H9 (cell line): ENCODE measurements around the gene SMAD7. TPM values are rescaled to one million over a fixed set of nuclear protein-coding genes. Genes with fewer than 3 reads are reported as not detected.

Experiments
- DNase-seq: peaks from one replicate; pipeline ENCODE4 v3.0.0-alpha.2; 2017
- H2AFZ ChIP-seq: one replicate; pipeline ENCODE4 v1.6.1; 2013; ENCODE audit warnings: mild to moderate bottlenecking, low read length, control low read depth, moderate library complexity
- H2AK5ac ChIP-seq: 2 replicates; pipeline ENCODE4 v1.6.1; 2013; ENCODE audit warnings: low read length, control low read depth, mixed read lengths; ENCODE audit not compliant: insufficient read length
- H2BK120ac ChIP-seq: one replicate; pipeline ENCODE4 v1.6.1; 2013; ENCODE audit warnings: low read depth, mild to moderate bottlenecking, low read length, control low read depth, inconsistent platforms; ENCODE audit not compliant: poor library complexity, severe bottlenecking
- H2BK12ac ChIP-seq: 2 replicates; pipeline ENCODE4 v1.6.1; 2013; ENCODE audit warnings: low read length, control low read depth, mixed read lengths, low read depth; ENCODE audit not compliant: insufficient read length
- H2BK15ac ChIP-seq: 2 replicates; pipeline ENCODE4 v1.6.1; 2013; ENCODE audit warnings: low read depth, low read length, control low read depth
- H2BK20ac ChIP-seq: one replicate; pipeline ENCODE4 v1.6.1; 2013; ENCODE audit warnings: low read depth, mild to moderate bottlenecking, low read length, control low read depth, inconsistent platforms; ENCODE audit not compliant: poor library complexity, severe bottlenecking
- H2BK5ac ChIP-seq: 2 replicates; pipeline ENCODE4 v1.6.1; 2013; ENCODE audit warnings: low read length, control low read depth, mixed read lengths; ENCODE audit not compliant: insufficient read length
- H3K14ac ChIP-seq: 2 replicates; pipeline ENCODE4 v1.6.1; 2013; ENCODE audit warnings: low read length, control low read depth; ENCODE audit not compliant: insufficient read depth
- H3K18ac ChIP-seq: 2 replicates; pipeline ENCODE4 v1.6.1; 2013; ENCODE audit warnings: low read depth, mild to moderate bottlenecking, mixed read lengths, low read length, control low read depth; ENCODE audit not compliant: insufficient read length
- H3K23ac ChIP-seq: 2 replicates; pipeline ENCODE4 v1.6.1; 2013; ENCODE audit warnings: low read length, control low read depth, mixed read lengths, low read depth; ENCODE audit not compliant: insufficient read length
- H3K23me2 ChIP-seq: 2 replicates; pipeline ENCODE4 v1.6.1; 2013; ENCODE audit warnings: low read depth, mild to moderate bottlenecking, mixed read lengths, low read length, control low read depth; ENCODE audit not compliant: insufficient read length, poor library complexity, severe bottlenecking
- H3K27ac ChIP-seq: 2 replicates; pipeline ENCODE4 v1.5.1; 2013; ENCODE audit warnings: low read length, control low read depth, mixed read lengths, low read depth; ENCODE audit not compliant: insufficient read length
- H3K27me3 ChIP-seq: 2 replicates; pipeline ENCODE4 v1.6.1; 2013; ENCODE audit warnings: low read length, control low read depth, inconsistent platforms; ENCODE audit not compliant: insufficient read depth
- H3K4ac ChIP-seq: 2 replicates; pipeline ENCODE4 v1.6.1; 2013; ENCODE audit warnings: low read depth, mild to moderate bottlenecking, control low read depth, inconsistent platforms, low read length, moderate library complexity
- H3K4me1 ChIP-seq: 2 replicates; pipeline ENCODE4 v1.6.1; 2013; ENCODE audit warnings: low read length, control low read depth, inconsistent platforms; ENCODE audit not compliant: insufficient read depth
- H3K4me2 ChIP-seq: 2 replicates; pipeline ENCODE4 v1.6.1; 2013; ENCODE audit warnings: low read length, control low read depth, mixed read lengths; ENCODE audit not compliant: insufficient read length, insufficient read depth
- H3K56ac ChIP-seq: 2 replicates; pipeline ENCODE4 v1.6.1; 2013; ENCODE audit warnings: low read depth, mild to moderate bottlenecking, mixed read lengths, low read length, control low read depth; ENCODE audit not compliant: insufficient read length
- H3K79me1 ChIP-seq: 2 replicates; pipeline ENCODE4 v1.6.1; 2013; ENCODE audit warnings: low read depth, mild to moderate bottlenecking, moderate library complexity, low read length, control low read depth, inconsistent platforms; ENCODE audit not compliant: insufficient read depth, poor library complexity, severe bottlenecking
- H3K79me2 ChIP-seq: 2 replicates; pipeline ENCODE4 v1.6.1; 2013; ENCODE audit warnings: low read length, control low read depth, inconsistent platforms; ENCODE audit not compliant: insufficient read depth
- H3K9ac ChIP-seq: 2 replicates; pipeline ENCODE4 v1.6.1; 2013; ENCODE audit warnings: low read length, control low read depth, mixed read lengths; ENCODE audit not compliant: insufficient read length; ENCODE audit errors: extremely low read depth
- H3K9me3 ChIP-seq: one replicate; pipeline ENCODE4 v1.6.1; 2013; ENCODE audit warnings: low read depth, low read length, inconsistent platforms; ENCODE audit not compliant: control insufficient read depth
- H3T11ph ChIP-seq: one replicate; pipeline ENCODE4 v1.6.1; 2013; ENCODE audit warnings: mild to moderate bottlenecking, low read length, control low read depth, inconsistent platforms
- H4K20me1 ChIP-seq: one replicate; pipeline ENCODE4 v1.6.1; 2013; ENCODE audit not compliant: control insufficient read depth, insufficient read length, insufficient read depth
- H4K5ac ChIP-seq: 2 replicates; pipeline ENCODE4 v1.6.1; 2013; ENCODE audit warnings: low read depth, mild to moderate bottlenecking, mixed read lengths, low read length, control low read depth; ENCODE audit not compliant: insufficient read length
- H4K8ac ChIP-seq: replicated peaks from 2 replicates; pipeline ENCODE4 v1.6.1; 2013; ENCODE audit warnings: low read length, control low read depth, mixed read lengths, low read depth; ENCODE audit not compliant: insufficient read length
- H4K91ac ChIP-seq: 2 replicates; pipeline ENCODE4 v1.6.1; 2013; ENCODE audit warnings: low read depth, mild to moderate bottlenecking, moderate library complexity, mixed read lengths, low read length, control low read depth; ENCODE audit not compliant: insufficient read length
- H3K27ac Mint-ChIP-seq, 3 experiments: 2 replicates in 2 of 3; 3 replicates in 1 of 3; pipeline ENCODE4 v1.8.0; 2020 to 2021; ENCODE audit warnings: mixed read lengths in 3 of 3, mild to moderate bottlenecking in 1 of 3, moderate library complexity in 1 of 3
- H3K27me3 Mint-ChIP-seq: 2 replicates; pipeline ENCODE4 v1.8.0; 2021; ENCODE audit warnings: low read depth, mild to moderate bottlenecking, moderate library complexity, mixed read lengths
- H3K36me3 Mint-ChIP-seq, 3 experiments: 2 replicates in 2 of 3; 3 replicates in 1 of 3; pipeline ENCODE4 v1.8.0; 2020 to 2021; ENCODE audit warnings: low read depth in 3 of 3, mixed read lengths in 3 of 3; ENCODE audit not compliant: insufficient read depth in 1 of 3
- H3K4me1 Mint-ChIP-seq, 2 experiments: 2 replicates each; pipeline ENCODE4 v1.8.0; 2020; ENCODE audit warnings: mixed read lengths in 2 of 2
- H3K4me3 Mint-ChIP-seq, 2 experiments: 2 replicates in 1 of 2; 3 replicates in 1 of 2; pipeline ENCODE4 v1.8.0; 2020 to 2021; ENCODE audit warnings: mild to moderate bottlenecking in 2 of 2, mixed read lengths in 2 of 2, moderate library complexity in 1 of 2
- H3K9me3 Mint-ChIP-seq, 2 experiments: 2 replicates in 1 of 2; 3 replicates in 1 of 2; pipeline ENCODE4 v1.8.0; 2020; ENCODE audit warnings: mild to moderate bottlenecking in 2 of 2, mixed read lengths in 2 of 2, moderate library complexity in 1 of 2
- CTCF ChIP-seq: fragments of 200-600 bp; sonication (generic); conservative IDR thresholded peaks from 3 replicates; pipeline ENCODE4 v1.8.0; 2021; ENCODE audit warnings: antibody characterized with exemption, mild to moderate bottlenecking
- WGBS: extraction: QIAGEN DNeasy Blood & Tissue Kit; methylation state at CpG from one replicate; pipeline ENCODE4 v1.1.7; 2013; ENCODE audit warnings: missing lambda C conversion rate, low lambda C conversion rate, mixed read lengths; ENCODE audit not compliant: insufficient read length; ENCODE audit errors: extremely low coverage; 5-methylcytosine and 5-hydroxymethylcytosine counted together
- total RNA-seq: library from RNA; stranded (reverse); gene quantifications from 2 replicates; pipeline ENCODE4 v1.2.1, GENCODE V29; 2021

Gene SMAD7
- total RNA-seq, 1 experiment from 2014 or later: 27.7 TPM

- Histone ChIP-seq H3K27me3 (no peaks in the 10 kb centered on the region), H3K18ac (no peak overlapping the region), H4K5ac (no peak overlapping the region), H3K9me3 (no peaks in the 10 kb centered on the region), H4K20me1 (no peaks in the 10 kb centered on the region), H4K8ac (no peak overlapping the region), H2BK5ac (no peak overlapping the region), H3K56ac (no peak overlapping the region), H4K91ac (no peak overlapping the region), H2BK15ac (no peak overlapping the region), H2AK5ac (no peak overlapping the region), H3K4ac (no peak overlapping the region), H3T11ph (no peak overlapping the region), H2AFZ (no peak overlapping the region), H3K9ac (no peak overlapping the region), H3K23ac (no peak overlapping the region), H2BK12ac (no peak overlapping the region), H3K4me2 (no peak overlapping the region), H3K79me2 (no peaks in the 10 kb centered on the region), H3K23me2 (no peaks in the 10 kb centered on the region), H2BK20ac (no peak overlapping the region), H3K14ac (no peak overlapping the region), H2BK120ac (no peak overlapping the region), H3K4me1 (no peaks in the 10 kb centered on the region), H3K27ac (no peak overlapping the region), H3K79me1 (no peaks in the 10 kb centered on the region)
- Mint-ChIP-seq H3K27me3 (peaks cover 20% of the 10 kb centered on the region), H3K27ac (no peak overlapping the region), H3K4me3 (no peak overlapping the region), H3K9me3 (peaks cover 0 to 3% of the 10 kb centered on the region in 2 experiments; a peak in 2 of 5 replicates), H3K36me3 (no peaks in the 10 kb centered on the region), H3K4me1 (peaks cover 12 to 28% of the 10 kb centered on the region in 2 experiments)
- no peak for DNase-seq
- no peak for TF ChIP-seq CTCF
- WGBS: no CpG with 5 or more reads among the region's 4 CpGs
Measured at GRCh38 chr18:48884306-48884705, 66.5 kb downstream of the SMAD7 start.
